H1 (cell line): Measurements from ENCODE around the gene FA2H. TPM values are rescaled to one million over a fixed set of nuclear protein-coding genes. Genes with fewer than 3 reads are reported as not detected.

ENCODE experiments used
- ATF2 ChIP-seq: IDR thresholded peaks from 2 replicates; pipeline ENCODE4 v1.6.1; 2012; ENCODE audit warnings: low read length, inconsistent platforms
- HDAC2 ChIP-seq, 2 experiments: fragments of 300-600 bp in 1 of 2; sonication (generic) in 1 of 2; IDR thresholded peaks; 2 replicates each; pipeline ENCODE4 v1.6.1; 2011 to 2012; ENCODE audit warnings: low read depth in 2 of 2, low read length in 2 of 2, mild to moderate bottlenecking in 2 of 2, moderate library complexity in 2 of 2, borderline replicate concordance in 1 of 2, inconsistent platforms in 1 of 2
- JUN ChIP-seq: IDR thresholded peaks from 2 replicates; pipeline ENCODE4 v1.6.1; 2011; ENCODE audit warnings: low read depth, mild to moderate bottlenecking, improper control_type of control experiment, low read length
- JUND ChIP-seq: IDR thresholded peaks from 2 replicates; pipeline ENCODE4 v1.6.1; 2011; ENCODE audit warnings: mild to moderate bottlenecking, improper control_type of control experiment, low read length
- KDM5A ChIP-seq: fragments of 200-600 bp; IDR thresholded peaks from 2 replicates; pipeline ENCODE4 v1.7.1; 2012; ENCODE audit warnings: mild to moderate bottlenecking, low read length, inconsistent platforms, mixed read lengths
- NRF1 ChIP-seq: IDR thresholded peaks from 2 replicates; pipeline ENCODE4 v1.6.1; 2011; ENCODE audit warnings: mild to moderate bottlenecking, low read depth, low read length, improper control_type of control experiment
- RAD21 ChIP-seq, 2 experiments: IDR thresholded peaks in 1 of 2; conservative IDR thresholded peaks in 1 of 2; 2 replicates each; pipeline ENCODE4 v1.6.1; 2011; ENCODE audit warnings: low read depth in 2 of 2, low read length in 2 of 2, improper control_type of control experiment in 1 of 2, inconsistent platforms in 1 of 2, mild to moderate bottlenecking in 1 of 2, moderate library complexity in 1 of 2
- SP1 ChIP-seq: IDR thresholded peaks from 2 replicates; pipeline ENCODE4 v1.6.1; 2011; ENCODE audit warnings: low read depth, low read length
- polyA plus RNA-seq, 7 experiments: library from polyadenylated mRNA; depleted of rRNA in 3 of 7; stranded (reverse) in 5 of 7; unstranded in 2 of 7; fragments of >200 nt in 5 of 7; fragments of 200-250 nt in 2 of 7; gene quantifications; 1 replicate in 5 of 7; 2 replicates in 1 of 7; 4 replicates in 1 of 7; pipeline versions ENCODE4 v1.2.1 to v1.2.3, GENCODE V29; 2011 to 2013; ENCODE audit warnings: missing spikeins in 2 of 7, mixed read lengths in 2 of 7
- total RNA-seq: library from RNA; stranded (reverse); fragmentation: NEBNext Ultra II Directional; extraction: Animal tissue kit (Norgen Biotek cat#: 25700); gene quantifications from 2 replicates; pipeline ENCODE4 v1.2.1, GENCODE V29; 2021
- TF ChIP-seq, protein P1 (sequence below): fragments of 300-600 bp; sonication (generic); IDR thresholded peaks from 2 replicates; pipeline ENCODE4 v1.7.1; 2012; ENCODE audit warnings: low read length, moderate library complexity, mild to moderate bottlenecking, inconsistent platforms; ENCODE audit not compliant: insufficient replicate concordance

FA2H gene
- total and polyA plus RNA-seq, 2 of the 8 experiments (the other 6 are each of a cell fraction or from before 2014, with no cell fraction given) = 2.1 to 2.5 TPM

DNA sequence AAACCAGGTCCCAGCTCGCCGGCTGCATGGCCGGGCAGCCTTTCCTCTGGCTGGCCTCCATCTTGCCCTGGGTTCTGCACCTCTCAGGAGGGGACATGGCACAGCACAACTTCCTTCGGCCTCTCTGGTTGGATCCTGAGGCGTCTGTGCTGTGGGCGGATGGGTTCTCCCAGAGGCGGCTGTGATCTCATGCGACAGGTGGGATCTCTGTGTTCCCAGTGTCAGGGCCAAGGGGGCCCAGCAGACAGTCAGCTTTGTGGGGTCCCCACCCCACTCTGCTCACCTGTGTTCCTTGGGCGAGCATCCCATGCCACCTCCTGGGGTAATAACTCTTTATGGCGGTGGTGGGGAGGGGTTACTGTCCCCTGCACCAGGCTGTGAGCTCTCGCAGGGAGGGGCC lies 35.8 kb downstream of the FA2H start (continued):
- TF ChIP-seq, protein P1, sequence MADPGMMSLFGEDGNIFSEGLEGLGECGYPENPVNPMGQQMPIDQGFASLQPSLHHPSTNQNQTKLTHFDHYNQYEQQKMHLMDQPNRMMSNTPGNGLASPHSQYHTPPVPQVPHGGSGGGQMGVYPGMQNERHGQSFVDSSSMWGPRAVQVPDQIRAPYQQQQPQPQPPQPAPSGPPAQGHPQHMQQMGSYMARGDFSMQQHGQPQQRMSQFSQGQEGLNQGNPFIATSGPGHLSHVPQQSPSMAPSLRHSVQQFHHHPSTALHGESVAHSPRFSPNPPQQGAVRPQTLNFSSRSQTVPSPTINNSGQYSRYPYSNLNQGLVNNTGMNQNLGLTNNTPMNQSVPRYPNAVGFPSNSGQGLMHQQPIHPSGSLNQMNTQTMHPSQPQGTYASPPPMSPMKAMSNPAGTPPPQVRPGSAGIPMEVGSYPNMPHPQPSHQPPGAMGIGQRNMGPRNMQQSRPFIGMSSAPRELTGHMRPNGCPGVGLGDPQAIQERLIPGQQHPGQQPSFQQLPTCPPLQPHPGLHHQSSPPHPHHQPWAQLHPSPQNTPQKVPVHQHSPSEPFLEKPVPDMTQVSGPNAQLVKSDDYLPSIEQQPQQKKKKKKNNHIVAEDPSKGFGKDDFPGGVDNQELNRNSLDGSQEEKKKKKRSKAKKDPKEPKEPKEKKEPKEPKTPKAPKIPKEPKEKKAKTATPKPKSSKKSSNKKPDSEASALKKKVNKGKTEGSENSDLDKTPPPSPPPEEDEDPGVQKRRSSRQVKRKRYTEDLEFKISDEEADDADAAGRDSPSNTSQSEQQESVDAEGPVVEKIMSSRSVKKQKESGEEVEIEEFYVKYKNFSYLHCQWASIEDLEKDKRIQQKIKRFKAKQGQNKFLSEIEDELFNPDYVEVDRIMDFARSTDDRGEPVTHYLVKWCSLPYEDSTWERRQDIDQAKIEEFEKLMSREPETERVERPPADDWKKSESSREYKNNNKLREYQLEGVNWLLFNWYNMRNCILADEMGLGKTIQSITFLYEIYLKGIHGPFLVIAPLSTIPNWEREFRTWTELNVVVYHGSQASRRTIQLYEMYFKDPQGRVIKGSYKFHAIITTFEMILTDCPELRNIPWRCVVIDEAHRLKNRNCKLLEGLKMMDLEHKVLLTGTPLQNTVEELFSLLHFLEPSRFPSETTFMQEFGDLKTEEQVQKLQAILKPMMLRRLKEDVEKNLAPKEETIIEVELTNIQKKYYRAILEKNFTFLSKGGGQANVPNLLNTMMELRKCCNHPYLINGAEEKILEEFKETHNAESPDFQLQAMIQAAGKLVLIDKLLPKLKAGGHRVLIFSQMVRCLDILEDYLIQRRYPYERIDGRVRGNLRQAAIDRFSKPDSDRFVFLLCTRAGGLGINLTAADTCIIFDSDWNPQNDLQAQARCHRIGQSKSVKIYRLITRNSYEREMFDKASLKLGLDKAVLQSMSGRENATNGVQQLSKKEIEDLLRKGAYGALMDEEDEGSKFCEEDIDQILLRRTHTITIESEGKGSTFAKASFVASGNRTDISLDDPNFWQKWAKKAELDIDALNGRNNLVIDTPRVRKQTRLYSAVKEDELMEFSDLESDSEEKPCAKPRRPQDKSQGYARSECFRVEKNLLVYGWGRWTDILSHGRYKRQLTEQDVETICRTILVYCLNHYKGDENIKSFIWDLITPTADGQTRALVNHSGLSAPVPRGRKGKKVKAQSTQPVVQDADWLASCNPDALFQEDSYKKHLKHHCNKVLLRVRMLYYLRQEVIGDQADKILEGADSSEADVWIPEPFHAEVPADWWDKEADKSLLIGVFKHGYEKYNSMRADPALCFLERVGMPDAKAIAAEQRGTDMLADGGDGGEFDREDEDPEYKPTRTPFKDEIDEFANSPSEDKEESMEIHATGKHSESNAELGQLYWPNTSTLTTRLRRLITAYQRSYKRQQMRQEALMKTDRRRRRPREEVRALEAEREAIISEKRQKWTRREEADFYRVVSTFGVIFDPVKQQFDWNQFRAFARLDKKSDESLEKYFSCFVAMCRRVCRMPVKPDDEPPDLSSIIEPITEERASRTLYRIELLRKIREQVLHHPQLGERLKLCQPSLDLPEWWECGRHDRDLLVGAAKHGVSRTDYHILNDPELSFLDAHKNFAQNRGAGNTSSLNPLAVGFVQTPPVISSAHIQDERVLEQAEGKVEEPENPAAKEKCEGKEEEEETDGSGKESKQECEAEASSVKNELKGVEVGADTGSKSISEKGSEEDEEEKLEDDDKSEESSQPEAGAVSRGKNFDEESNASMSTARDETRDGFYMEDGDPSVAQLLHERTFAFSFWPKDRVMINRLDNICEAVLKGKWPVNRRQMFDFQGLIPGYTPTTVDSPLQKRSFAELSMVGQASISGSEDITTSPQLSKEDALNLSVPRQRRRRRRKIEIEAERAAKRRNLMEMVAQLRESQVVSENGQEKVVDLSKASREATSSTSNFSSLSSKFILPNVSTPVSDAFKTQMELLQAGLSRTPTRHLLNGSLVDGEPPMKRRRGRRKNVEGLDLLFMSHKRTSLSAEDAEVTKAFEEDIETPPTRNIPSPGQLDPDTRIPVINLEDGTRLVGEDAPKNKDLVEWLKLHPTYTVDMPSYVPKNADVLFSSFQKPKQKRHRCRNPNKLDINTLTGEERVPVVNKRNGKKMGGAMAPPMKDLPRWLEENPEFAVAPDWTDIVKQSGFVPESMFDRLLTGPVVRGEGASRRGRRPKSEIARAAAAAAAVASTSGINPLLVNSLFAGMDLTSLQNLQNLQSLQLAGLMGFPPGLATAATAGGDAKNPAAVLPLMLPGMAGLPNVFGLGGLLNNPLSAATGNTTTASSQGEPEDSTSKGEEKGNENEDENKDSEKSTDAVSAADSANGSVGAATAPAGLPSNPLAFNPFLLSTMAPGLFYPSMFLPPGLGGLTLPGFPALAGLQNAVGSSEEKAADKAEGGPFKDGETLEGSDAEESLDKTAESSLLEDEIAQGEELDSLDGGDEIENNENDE = no peak
- no peak for TF ChIP-seq KDM5A
- TF ChIP-seq RAD21 (IDR thresholded peaks at IDR 0.05 in 1 of 2, conservative IDR thresholded peaks at IDR 0.05 in 1 of 2; ENCODE audit: low read depth in 2 of 2, low read length in 2 of 2) = no peak
- no peak for TF ChIP-seq SP1
- no peak for TF ChIP-seq ATF2
- no peak for TF ChIP-seq HDAC2 (IDR thresholded peaks at IDR 0.05; ENCODE audit: borderline replicate concordance in 1 of 2, low read depth in 2 of 2, low read length in 2 of 2)
- no peak for TF ChIP-seq NRF1
- no peak for TF ChIP-seq JUND
- no peak for TF ChIP-seq JUN
